Measurements from ENCODE around the gene IFITM1. TPM values are rescaled to one million over a fixed set of nuclear protein-coding genes. Genes with fewer than 3 reads are reported as not detected.

IFITM1 gene
- total and polyA plus RNA-seq, 9 of the 15 experiments (the other 6 are each of a cell fraction or from before 2014, with no cell fraction given): 691 to 5,579 (median 974) TPM

GRCh38 chr11:326842-327580 is 13.2 kb downstream of the IFITM1 start (continued):
- no peak for TF ChIP-seq ZNF561 (CRISPR knock-in tag; conservative IDR thresholded peaks at IDR 0.05)
- no peak for TF ChIP-seq ZNF436 (CRISPR knock-in tag; IDR thresholded peaks at IDR 0.05)
- TF ChIP-seq MLLT1 (IDR thresholded peaks at IDR 0.05): no peak
- TF ChIP-seq ZBTB8A (IDR thresholded peaks at IDR 0.05; ENCODE audit: partially characterized antibody): no peak
- TF ChIP-seq PHF8 (IDR thresholded peaks at IDR 0.05; ENCODE audit: borderline replicate concordance, low read length): peak; percentile 29; the same call in 1 of the 2 replicates
- no peak for TF ChIP-seq FIP1L1 (IDR thresholded peaks at IDR 0.05; ENCODE audit: low read depth, low read length, poor library complexity, severe bottlenecking)
- TF ChIP-seq ZNF175 (CRISPR knock-in tag; IDR thresholded peaks at IDR 0.05; ENCODE audit: low read depth): peak; percentile 65
- TF ChIP-seq OTX1 (CRISPR knock-in tag; IDR thresholded peaks at IDR 0.05): no peak
- no peak for TF ChIP-seq SNRNP70 (optimal IDR thresholded peaks at IDR 0.05; ENCODE audit: low read depth, low read length)
- TF ChIP-seq, protein P1, sequence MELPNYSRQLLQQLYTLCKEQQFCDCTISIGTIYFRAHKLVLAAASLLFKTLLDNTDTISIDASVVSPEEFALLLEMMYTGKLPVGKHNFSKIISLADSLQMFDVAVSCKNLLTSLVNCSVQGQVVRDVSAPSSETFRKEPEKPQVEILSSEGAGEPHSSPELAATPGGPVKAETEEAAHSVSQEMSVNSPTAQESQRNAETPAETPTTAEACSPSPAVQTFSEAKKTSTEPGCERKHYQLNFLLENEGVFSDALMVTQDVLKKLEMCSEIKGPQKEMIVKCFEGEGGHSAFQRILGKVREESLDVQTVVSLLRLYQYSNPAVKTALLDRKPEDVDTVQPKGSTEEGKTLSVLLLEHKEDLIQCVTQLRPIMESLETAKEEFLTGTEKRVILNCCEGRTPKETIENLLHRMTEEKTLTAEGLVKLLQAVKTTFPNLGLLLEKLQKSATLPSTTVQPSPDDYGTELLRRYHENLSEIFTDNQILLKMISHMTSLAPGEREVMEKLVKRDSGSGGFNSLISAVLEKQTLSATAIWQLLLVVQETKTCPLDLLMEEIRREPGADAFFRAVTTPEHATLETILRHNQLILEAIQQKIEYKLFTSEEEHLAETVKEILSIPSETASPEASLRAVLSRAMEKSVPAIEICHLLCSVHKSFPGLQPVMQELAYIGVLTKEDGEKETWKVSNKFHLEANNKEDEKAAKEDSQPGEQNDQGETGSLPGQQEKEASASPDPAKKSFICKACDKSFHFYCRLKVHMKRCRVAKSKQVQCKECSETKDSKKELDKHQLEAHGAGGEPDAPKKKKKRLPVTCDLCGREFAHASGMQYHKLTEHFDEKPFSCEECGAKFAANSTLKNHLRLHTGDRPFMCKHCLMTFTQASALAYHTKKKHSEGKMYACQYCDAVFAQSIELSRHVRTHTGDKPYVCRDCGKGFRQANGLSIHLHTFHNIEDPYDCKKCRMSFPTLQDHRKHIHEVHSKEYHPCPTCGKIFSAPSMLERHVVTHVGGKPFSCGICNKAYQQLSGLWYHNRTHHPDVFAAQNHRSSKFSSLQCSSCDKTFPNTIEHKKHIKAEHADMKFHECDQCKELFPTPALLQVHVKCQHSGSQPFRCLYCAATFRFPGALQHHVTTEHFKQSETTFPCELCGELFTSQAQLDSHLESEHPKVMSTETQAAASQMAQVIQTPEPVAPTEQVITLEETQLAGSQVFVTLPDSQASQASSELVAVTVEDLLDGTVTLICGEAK (IDR thresholded peaks at IDR 0.05): peak; percentile 14; the same call in 1 of the 2 replicates
- TF ChIP-seq, protein P1 (CRISPR knock-in tag; IDR thresholded peaks at IDR 0.05): no peak
- TF ChIP-seq ZNF75A (CRISPR knock-in tag; IDR thresholded peaks at IDR 0.05): no peak
- TF ChIP-seq ZFPM2 (CRISPR knock-in tag; IDR thresholded peaks at IDR 0.05): no peak
- peak; percentile 90 for TF ChIP-seq RAD51 (IDR thresholded peaks at IDR 0.05; ENCODE audit: borderline replicate concordance, low read depth)
- no peak for TF ChIP-seq SNIP1 (IDR thresholded peaks at IDR 0.05; ENCODE audit: low read depth)
- no peak for TF ChIP-seq ZNF551 (CRISPR knock-in tag; IDR thresholded peaks at IDR 0.05)
- no peak for TF ChIP-seq IFI16 (CRISPR knock-in tag; IDR thresholded peaks at IDR 0.05)
- TF ChIP-seq FOXM1 (IDR thresholded peaks at IDR 0.05; ENCODE audit: low read depth): no peak
- TF ChIP-seq FOXM1 (CRISPR knock-in tag; IDR thresholded peaks at IDR 0.05; ENCODE audit: low read depth): peak; percentile 36; the same call in 1 of the 2 replicates
- TF ChIP-seq MCM3 (IDR thresholded peaks at IDR 0.05): no peak

Data from K562 (cell line).